ENCODE measurements around the gene EMILIN2. TPM values are rescaled to one million over a fixed set of nuclear protein-coding genes. Genes with fewer than 3 reads are reported as not detected.
"Not testable (repeated sequence)": the region's sequence is repeated elsewhere in the genome, so short reads cannot be mapped to it uniquely, and the experiment has no call there.

EMILIN2 gene
- total RNA-seq, 1 donor from 2014 or later, result 26.8 TPM

GRCh38 chr18:2827061-2827460 lies 19.7 kb upstream of the EMILIN2 start:
- Histone ChIP-seq H3K4me1 (peaks cover 6% of the 10 kb centered on the region), H3K27ac (peak overlapping the region; percentile 27), H3K27me3 (no peaks in the 10 kb centered on the region), H3K4me3 (no peak overlapping the region), H3K36me3 (no peaks in the 10 kb centered on the region), H3K9me3 (no peaks in the 10 kb centered on the region)
- TF ChIP-seq POLR2A (IDR thresholded peaks at IDR 0.05) (no peak), POLR2AphosphoS5 (IDR thresholded peaks at IDR 0.05; ENCODE audit: insufficient read depth in 1 of 2, low read depth in 1 of 2) (no peak)
- DNase-seq (ENCODE audit: extremely low spot score in 2 of 2), result peak in 1 of 2 donors; percentile 40
- intact Hi-C loops (cut with DNase I), result no loop called here

- H3K36me3 ChIP-seq; H3K27me3 ChIP-seq; intact Hi-C loops (cut with DNase I); H3K4me1 ChIP-seq; H3K4me3 ChIP-seq; DNase-seq (ENCODE audit: extremely low spot score in 2 of 2); H3K27ac ChIP-seq; H3K9me3 ChIP-seq: not testable (repeated sequence)
These were observed 10.7 kb upstream of the EMILIN2 start for GRCh38 chr18:2836118-2836517.

- H3K27me3 ChIP-seq; H3K36me3 ChIP-seq; intact Hi-C loops (cut with DNase I); H3K4me3 ChIP-seq; H3K9me3 ChIP-seq; H3K27ac ChIP-seq; H3K4me1 ChIP-seq: not testable (repeated sequence)
- DNase-seq (ENCODE audit: extremely low spot score in 2 of 2), result peak; percentile 3 to 14
These were observed 9.5 kb upstream of the EMILIN2 start for GRCh38 chr18:2837290-2837689.

GRCh38 chr18:2839202-2839601 lies 7.6 kb upstream of the EMILIN2 start:
- Histone ChIP-seq H3K27ac (no peak overlapping the region), H3K9me3 (no peaks in the 10 kb centered on the region), H3K36me3 (no peaks in the 10 kb centered on the region), H3K4me3 (no peak overlapping the region), H3K4me1 (no peaks in the 10 kb centered on the region), H3K27me3 (no peaks in the 10 kb centered on the region)
- TF ChIP-seq POLR2AphosphoS5 (IDR thresholded peaks at IDR 0.05; ENCODE audit: insufficient read depth in 1 of 2, low read depth in 1 of 2) (no peak), POLR2A (IDR thresholded peaks at IDR 0.05) (no peak), CTCF (IDR thresholded peaks at IDR 0.05) (no peak)
- DNase-seq (ENCODE audit: extremely low spot score in 2 of 2), result peak; percentile 14 to 27
- intact Hi-C loops (cut with DNase I), result no loop called here

GRCh38 chr18:2840521-2840920 lies 6.3 kb upstream of the EMILIN2 start:
- Histone ChIP-seq H3K27me3 (no peaks in the 10 kb centered on the region), H3K4me3 (no peak overlapping the region), H3K9me3 (no peaks in the 10 kb centered on the region), H3K4me1 (no peaks in the 10 kb centered on the region), H3K36me3 (no peaks in the 10 kb centered on the region), H3K27ac (no peak overlapping the region)
- no peak for DNase-seq (ENCODE audit: extremely low spot score in 2 of 2)
- no peak for TF ChIP-seq POLR2AphosphoS5 (IDR thresholded peaks at IDR 0.05; ENCODE audit: insufficient read depth in 1 of 2, low read depth in 1 of 2)
- TF ChIP-seq POLR2A (IDR thresholded peaks at IDR 0.05), result no peak
- TF ChIP-seq CTCF (IDR thresholded peaks at IDR 0.05), result no peak
- intact Hi-C loops (cut with DNase I), result no loop called here

GRCh38 chr18:2843146-2843545 lies 3.7 kb upstream of the EMILIN2 start:
- peak; percentile 40 to 76 for DNase-seq (ENCODE audit: extremely low spot score in 2 of 2)
- intact Hi-C loops (cut with DNase I), result no loop called here
- TF ChIP-seq POLR2A (IDR thresholded peaks at IDR 0.05) (no peak), CTCF (IDR thresholded peaks at IDR 0.05) (no peak), POLR2AphosphoS5 (IDR thresholded peaks at IDR 0.05; ENCODE audit: insufficient read depth in 1 of 2, low read depth in 1 of 2) (no peak)

GRCh38 chr18:2845172-2845571 lies 1.6 kb upstream of the EMILIN2 start:
- H3K9me3 ChIP-seq, result no peaks in the 10 kb centered on the region
- TF ChIP-seq POLR2A (IDR thresholded peaks at IDR 0.05) (no peak), CTCF (IDR thresholded peaks at IDR 0.05) (no peak)
- peak in 1 of 2 donors; percentile 16 for DNase-seq (ENCODE audit: extremely low spot score in 2 of 2)
- intact Hi-C loops (cut with DNase I), result no loop called here
- no peaks in the 10 kb centered on the region for H3K27me3 ChIP-seq
- H3K4me3 ChIP-seq, result no peak overlapping the region
- peaks cover 16% of the 10 kb centered on the region for H3K4me1 ChIP-seq
- H3K27ac ChIP-seq, result no peak overlapping the region
- H3K36me3 ChIP-seq, result no peaks in the 10 kb centered on the region

More at GRCh38 chr18:2843146-2843545, 3.7 kb upstream of the EMILIN2 start:
- H3K36me3 ChIP-seq, result no peaks in the 10 kb centered on the region
- no peak overlapping the region for H3K27ac ChIP-seq
- no peaks in the 10 kb centered on the region for H3K27me3 ChIP-seq
- no peak overlapping the region for H3K4me3 ChIP-seq
- H3K9me3 ChIP-seq, result no peaks in the 10 kb centered on the region
- H3K4me1 ChIP-seq, result peaks cover 16% of the 10 kb centered on the region
